Kidney epithelial cell (primary cell): ENCODE results near the gene ARID5B. TPM values are rescaled to one million over a fixed set of nuclear protein-coding genes. Genes with fewer than 3 reads are reported as not detected.

Source experiments
- DNase-seq: peaks from one replicate; pipeline ENCODE4 v3.0.0-alpha.2; 2010; ENCODE audit warnings: low read depth
- H3K27me3 ChIP-seq: 2 replicates; pipeline ENCODE4 v1.6.0; 2011; ENCODE audit warnings: low read length; ENCODE audit not compliant: control insufficient read depth, insufficient read depth
- H3K36me3 ChIP-seq: 2 replicates; pipeline ENCODE4 v1.5.1; 2011; ENCODE audit warnings: low read length; ENCODE audit not compliant: control insufficient read depth, insufficient read depth
- H3K4me3 ChIP-seq: 2 replicates; pipeline ENCODE4 v1.5.1; 2011; ENCODE audit warnings: low read depth, mild to moderate bottlenecking, control low read depth, low read length
- CTCF ChIP-seq: IDR thresholded peaks from 2 replicates; pipeline ENCODE4 v1.5.1; 2011; ENCODE audit warnings: mild to moderate bottlenecking, moderate library complexity, low read length, control low read depth, inconsistent platforms; ENCODE audit not compliant: insufficient read depth, poor library complexity, severe bottlenecking
- total RNA-seq: library from RNA; depleted of rRNA; stranded (reverse); fragments of >200 nt; gene quantifications from 2 replicates; pipeline ENCODE4 v1.2.3, GENCODE V29; 2015

Gene ARID5B
- total RNA-seq, 1 donor from 2014 or later, result 11.6 TPM

DNA sequence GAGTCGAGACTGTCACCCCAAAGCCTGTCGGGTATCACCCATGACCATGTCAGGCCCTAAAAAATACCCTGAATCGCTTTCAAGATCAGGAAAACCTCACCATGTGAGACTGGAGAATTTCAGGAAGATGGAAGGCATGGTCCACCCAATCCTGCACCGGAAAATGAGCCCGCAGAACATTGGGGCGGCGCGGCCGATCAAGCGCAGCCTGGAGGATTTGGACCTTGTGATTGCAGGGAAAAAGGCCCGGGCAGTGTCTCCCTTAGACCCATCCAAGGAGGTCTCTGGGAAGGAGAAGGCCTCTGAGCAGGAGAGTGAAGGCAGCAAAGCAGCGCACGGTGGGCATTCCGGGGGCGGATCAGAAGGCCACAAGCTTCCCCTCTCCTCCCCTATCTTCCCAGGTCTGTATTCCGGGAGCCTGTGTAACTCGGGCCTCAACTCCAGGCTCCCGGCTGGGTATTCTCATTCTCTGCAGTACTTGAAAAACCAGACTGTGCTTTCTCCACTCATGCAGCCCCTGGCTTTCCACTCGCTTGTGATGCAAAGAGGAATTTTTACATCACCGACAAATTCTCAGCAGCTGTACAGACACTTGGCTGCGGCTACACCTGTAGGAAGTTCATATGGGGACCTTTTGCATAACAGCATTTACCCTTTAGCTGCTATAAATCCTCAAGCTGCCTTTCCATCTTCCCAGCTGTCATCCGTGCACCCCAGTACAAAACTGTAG lies 191.0 kb downstream of the ARID5B start:
- no peak for TF ChIP-seq CTCF
- DNase-seq, result no peak
- H3K4me3 ChIP-seq, result no peak overlapping the region
- H3K36me3 ChIP-seq, result peaks cover 4% of the 10 kb centered on the region
- H3K27me3 ChIP-seq, result no peaks in the 10 kb centered on the region

DNA sequence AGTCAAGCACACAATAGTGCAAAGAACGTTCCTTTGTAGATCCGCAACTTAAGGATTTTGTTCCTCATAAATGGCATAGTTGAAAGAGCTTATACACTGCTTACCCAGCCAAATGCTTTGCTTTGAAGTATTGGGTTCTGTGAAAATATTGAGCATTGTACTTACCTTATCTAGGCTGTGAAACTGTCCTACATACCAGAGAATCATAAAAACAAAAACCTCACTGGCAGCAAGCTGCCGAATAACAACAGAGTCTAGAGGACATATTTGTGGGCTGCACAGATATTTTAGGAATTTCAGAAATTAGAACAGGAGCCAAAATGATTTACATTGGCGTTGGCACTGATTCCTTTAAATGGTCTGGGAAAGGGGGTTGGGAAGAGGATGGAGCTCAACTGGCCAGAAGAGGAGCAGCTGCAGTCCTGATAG lies 192.4 kb downstream of the ARID5B start:
- peak; percentile 53 for DNase-seq
- Histone ChIP-seq H3K4me3 (no peak overlapping the region), H3K36me3 (peaks cover 4% of the 10 kb centered on the region), H3K27me3 (no peaks in the 10 kb centered on the region)
- no peak for TF ChIP-seq CTCF

DNA sequence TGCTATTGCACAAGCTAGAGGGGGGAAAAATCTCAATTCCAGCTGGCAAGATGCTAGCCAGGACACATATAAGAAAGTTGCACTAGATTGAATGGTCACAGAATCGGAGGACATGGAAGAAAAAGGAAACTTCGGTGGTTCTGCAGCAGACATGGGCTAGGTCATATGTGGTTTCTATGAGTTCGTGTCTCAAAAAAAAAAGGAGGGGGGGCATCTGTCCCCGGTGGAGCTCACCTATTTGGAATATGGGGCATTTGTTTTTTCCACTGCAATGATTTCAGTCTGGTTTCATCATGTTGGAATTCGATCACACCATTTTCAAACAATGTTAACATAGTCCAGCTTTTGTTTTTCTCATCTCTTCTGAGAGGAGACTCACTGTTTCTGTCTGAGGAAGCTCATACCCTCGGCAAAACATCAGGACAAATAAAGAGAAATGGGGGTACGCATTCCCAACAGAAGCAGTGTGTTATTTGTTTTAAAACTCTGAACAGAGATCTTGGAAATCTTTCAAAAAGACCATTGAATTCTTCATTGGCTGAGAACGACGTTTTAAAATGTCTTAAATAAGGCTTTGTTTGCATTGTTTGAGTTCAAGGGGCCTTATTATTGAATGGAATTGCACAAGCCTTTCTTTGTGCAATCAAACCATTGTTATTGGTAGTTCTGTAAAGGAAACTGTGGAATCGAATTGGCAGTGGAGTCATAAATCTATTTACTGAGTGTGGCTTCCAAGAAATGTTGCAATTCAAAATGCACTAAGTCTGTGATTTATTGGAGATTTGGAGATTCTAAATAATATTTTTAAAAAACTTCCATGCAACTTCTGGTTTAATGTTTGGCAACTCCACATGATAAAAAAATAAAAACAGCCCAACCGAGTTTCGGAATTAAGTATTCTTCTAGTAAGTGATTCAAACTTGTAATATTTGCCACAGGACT lies 194.0 kb downstream of the ARID5B start:
- no peak for DNase-seq

DNA sequence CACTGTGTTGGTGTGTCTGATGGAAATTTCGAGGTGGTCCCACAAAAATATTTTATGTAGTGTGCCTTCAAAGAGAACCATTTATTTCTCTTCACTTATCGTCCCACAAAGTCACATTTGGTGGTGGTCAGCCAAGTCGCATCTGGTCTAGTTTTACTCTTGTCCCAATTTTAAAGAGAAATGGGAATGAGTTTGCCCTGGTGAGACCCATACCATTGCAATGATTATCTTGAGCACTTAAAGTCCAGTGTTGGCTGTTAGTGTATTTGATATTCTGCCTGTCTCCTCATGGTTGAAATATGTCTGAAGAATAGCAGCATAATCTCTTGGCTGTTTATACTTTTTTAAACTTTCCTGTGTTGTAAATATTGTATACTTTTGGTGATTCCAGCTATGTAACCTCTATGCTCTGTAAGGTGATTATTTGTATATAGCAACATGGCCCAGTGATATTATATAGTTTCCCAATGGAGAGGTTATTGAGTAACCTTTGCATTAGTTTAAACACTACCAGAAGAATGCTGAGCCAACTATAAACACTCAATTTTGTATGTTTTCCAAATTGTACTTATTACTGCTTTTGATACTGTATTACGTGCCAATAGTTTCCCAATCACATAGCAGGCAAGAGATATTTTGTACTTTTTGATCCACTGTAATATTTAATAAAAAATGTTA lies 194.9 kb downstream of the ARID5B start:
- Histone ChIP-seq H3K27me3 (no peaks in the 10 kb centered on the region), H3K36me3 (peaks cover 1% of the 10 kb centered on the region), H3K4me3 (no peak overlapping the region)
- TF ChIP-seq CTCF, result no peak
- DNase-seq, result no peak

More for the DNA sequence above, 194.0 kb downstream of the ARID5B start:
- TF ChIP-seq CTCF, result no peak
- no peaks in the 10 kb centered on the region for H3K27me3 ChIP-seq
- H3K36me3 ChIP-seq, result peaks cover 1% of the 10 kb centered on the region
- no peak overlapping the region for H3K4me3 ChIP-seq

- Histone ChIP-seq H3K27me3 (no peaks in the 10 kb centered on the region), H3K36me3 (no peaks in the 10 kb centered on the region), H3K4me3 (no peak overlapping the region)
- DNase-seq, result no peak
- no peak for TF ChIP-seq CTCF
Measured at GRCh38 chr10:62098278-62099121, 197.0 kb downstream of the ARID5B start.
